Tibial artery (tissue), 4 donors: ENCODE results near the gene FREM1.

ENCODE experiments used
- DNase-seq, 2 donors: peaks; one replicate each; pipeline ENCODE4 v3.0.0-alpha.2; 2019
- H3K27ac ChIP-seq, 2 donors: fragments of 200-600 bp; sonication (generic) in 1 of 2; 1 replicate in 1 of 2; 2 replicates in 1 of 2; pipeline ENCODE4 v1.5.1; 2018 to 2019; ENCODE audit warnings: mild to moderate bottlenecking in 1 of 2
- H3K27me3 ChIP-seq, 2 donors: fragments of 200-600 bp; sonication (generic) in 1 of 2; one replicate each; pipeline versions ENCODE4 v1.5.1 to v1.6.0; 2016 to 2019
- H3K36me3 ChIP-seq, 3 donors: fragments of 200-600 bp; sonication (generic) in 2 of 3; one replicate each; pipeline ENCODE4 v1.5.1; 2016 to 2019; ENCODE audit warnings: mild to moderate bottlenecking in 2 of 3
- H3K4me1 ChIP-seq, 4 donors: fragments of 200-600 bp; sonication (generic) in 2 of 4; 1 replicate in 3 of 4; 2 replicates in 1 of 4; pipeline ENCODE4 v1.5.1; 2016 to 2019
- H3K4me3 ChIP-seq, 2 donors: fragments of 200-600 bp; sonication (generic) in 1 of 2; 1 replicate in 1 of 2; 2 replicates in 1 of 2; pipeline ENCODE4 v1.5.1; 2018 to 2019; ENCODE audit warnings: mild to moderate bottlenecking in 2 of 2
- H3K9me3 ChIP-seq, 3 donors: fragments of 200-600 bp; sonication (generic) in 1 of 3; one replicate each; pipeline ENCODE4 v1.5.1; 2016 to 2019
- CTCF ChIP-seq, 2 experiments: fragments of 200-600 bp in 1 of 2; fragments of 450-650 bp in 1 of 2; IDR thresholded peaks; one replicate each; pipeline ENCODE4 v1.5.1; 2017 to 2019; ENCODE audit warnings: antibody characterized with exemption in 2 of 2, mild to moderate bottlenecking in 1 of 2, moderate library complexity in 1 of 2
- intact Hi-C: fragments of 100-400 bp; cut with DNase I; formaldehyde crosslinking; loops from one replicate; pipeline ENCODE4 v1.15.0; 2023; ENCODE audit warnings: low total_unique reads

The FREM1 gene

GRCh38 chr9:14706530-14707140 lies 203.6 kb downstream of the FREM1 start:
- Histone ChIP-seq H3K36me3 (peaks cover 0 to 7% (median 0%) of the 10 kb centered on the region in 3 donors), H3K9me3 (peaks cover 0 to 37% (median 18%) of the 10 kb centered on the region in 3 donors), H3K4me3 (no peak overlapping the region), H3K4me1 (no peaks in the 10 kb centered on the region), H3K27me3 (no peaks in the 10 kb centered on the region), H3K27ac (no peak overlapping the region)
- TF ChIP-seq CTCF (IDR thresholded peaks at IDR 0.05), result no peak
- no peak for DNase-seq
- intact Hi-C loops, result no loop called here

DNA sequence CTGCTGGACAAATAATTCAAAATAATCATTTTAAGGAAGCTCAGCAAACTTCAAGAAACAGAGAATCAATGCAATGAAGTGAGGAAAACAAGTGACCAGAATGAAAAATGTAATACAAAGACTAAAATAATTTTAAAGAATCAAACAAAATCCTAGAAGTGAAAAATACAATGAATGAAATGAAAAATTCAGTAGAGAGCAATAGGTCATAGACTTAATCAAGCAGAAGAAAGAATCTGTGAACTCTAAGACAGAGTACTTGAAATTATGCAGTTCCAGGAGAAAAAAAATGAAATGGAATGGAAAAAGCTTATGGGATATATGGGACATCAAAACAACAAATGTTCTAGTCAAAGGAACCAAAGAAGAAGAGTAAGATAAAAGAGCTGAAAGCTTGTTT lies 205.1 kb downstream of the FREM1 start:
- intact Hi-C loops, result no loop called here
- Histone ChIP-seq H3K9me3 (peaks cover 0 to 32% (median 18%) of the 10 kb centered on the region in 3 donors), H3K36me3 (peaks cover 0 to 7% (median 0%) of the 10 kb centered on the region in 3 donors), H3K4me1 (no peaks in the 10 kb centered on the region), H3K27ac (no peak overlapping the region), H3K27me3 (no peaks in the 10 kb centered on the region), H3K4me3 (no peak overlapping the region)
- DNase-seq, result no peak
- TF ChIP-seq CTCF (IDR thresholded peaks at IDR 0.05), result no peak

DNA sequence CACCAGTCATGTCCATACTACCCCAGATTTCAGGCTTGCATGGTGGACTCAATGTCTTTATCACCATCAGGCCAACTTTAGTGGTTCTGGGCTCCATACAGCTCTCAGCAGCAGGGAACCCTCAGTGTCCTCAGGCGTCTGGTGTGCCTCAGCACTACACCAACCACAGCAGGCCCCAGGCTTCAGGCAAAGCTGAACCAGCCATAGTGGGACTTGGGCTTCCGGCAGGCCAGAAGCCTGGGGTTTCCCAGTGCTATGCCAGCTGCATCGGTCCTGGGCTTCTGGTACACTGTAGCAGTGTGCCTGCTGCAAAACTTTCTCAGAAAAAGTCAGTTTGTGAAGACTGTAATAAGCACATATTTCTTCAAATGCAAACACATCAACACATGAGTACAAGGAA lies 205.9 kb downstream of the FREM1 start:
- H3K27me3 ChIP-seq, result no peaks in the 10 kb centered on the region
- H3K9me3 ChIP-seq, result peaks cover 0 to 30% (median 18%) of the 10 kb centered on the region in 3 donors
- no peak for DNase-seq
- H3K4me3 ChIP-seq, result no peak overlapping the region
- H3K4me1 ChIP-seq, result no peaks in the 10 kb centered on the region
- intact Hi-C loops, result no loop called here
- H3K27ac ChIP-seq, result no peak overlapping the region
- H3K36me3 ChIP-seq, result peaks cover 0 to 7% (median 0%) of the 10 kb centered on the region in 3 donors
- TF ChIP-seq CTCF (IDR thresholded peaks at IDR 0.05), result no peak

DNA sequence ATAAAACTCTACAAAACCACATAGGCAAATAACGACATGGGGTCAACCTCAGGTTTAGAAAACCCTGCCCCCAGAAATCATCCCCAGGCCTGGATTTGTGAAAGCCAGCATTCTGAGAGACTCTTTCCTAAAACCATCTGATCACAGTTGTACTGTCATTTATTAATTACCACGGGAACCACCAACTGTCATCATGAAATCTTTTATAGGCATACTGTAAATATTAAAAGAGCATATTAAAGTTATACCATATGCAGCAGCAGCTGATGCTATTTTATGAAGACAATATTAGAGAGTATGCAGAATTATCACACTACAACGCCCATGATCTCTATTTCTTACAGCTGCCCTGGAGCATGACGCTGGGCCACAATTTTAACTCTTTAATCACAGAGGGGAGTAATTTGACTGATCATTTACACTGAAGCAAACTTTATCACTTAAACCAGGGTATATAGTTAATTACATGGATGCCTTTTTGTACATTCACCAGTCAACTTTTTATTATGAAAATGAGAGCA lies 208.0 kb downstream of the FREM1 start:
- H3K36me3 ChIP-seq, result peaks cover 0 to 7% (median 0%) of the 10 kb centered on the region in 3 donors
- no peak for TF ChIP-seq CTCF (IDR thresholded peaks at IDR 0.05)
- no peaks in the 10 kb centered on the region for H3K4me1 ChIP-seq
- H3K9me3 ChIP-seq, result peaks cover 0 to 20% (median 17%) of the 10 kb centered on the region in 3 donors
- DNase-seq, result no peak
- H3K4me3 ChIP-seq, result no peak overlapping the region
- no peak overlapping the region for H3K27ac ChIP-seq
- no peaks in the 10 kb centered on the region for H3K27me3 ChIP-seq
- intact Hi-C loops, result no loop called here

DNA sequence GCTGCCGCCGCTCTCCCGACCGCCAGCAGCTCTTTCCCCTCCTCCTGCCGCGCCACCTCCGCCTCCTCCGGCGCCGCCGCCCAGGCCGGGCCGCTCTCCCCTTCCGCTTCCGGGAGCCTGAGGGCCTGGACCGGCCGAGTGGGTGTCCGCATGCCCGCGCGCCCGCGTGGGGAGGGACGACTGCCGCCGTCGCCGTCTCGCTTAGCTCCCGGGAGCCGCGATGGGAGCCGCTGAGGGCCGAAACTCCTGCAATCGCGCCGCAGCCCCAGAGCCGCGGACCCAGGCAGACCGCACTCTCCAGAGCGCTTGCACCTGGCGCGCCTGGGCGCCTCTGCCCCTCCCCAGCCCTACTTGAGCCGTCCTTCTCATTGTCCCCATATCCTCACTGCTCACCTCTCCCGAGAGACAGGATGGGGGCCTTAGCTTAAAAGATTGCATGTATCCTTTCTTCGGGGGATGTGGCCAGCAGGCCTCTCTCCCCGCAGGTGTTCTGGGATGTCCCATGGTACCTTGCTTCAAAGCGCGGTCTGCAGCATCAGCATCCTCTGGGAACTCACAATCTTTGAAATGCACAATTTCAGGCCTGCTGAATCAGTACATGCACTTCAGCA lies 216.9 kb downstream of the FREM1 start, which contains the start of gene ZDHHC21:
Gene ZDHHC21, minus strand, starts transcription at position 182 of the 611 bp plus-strand sequence. CDS start 19,092 bp downstream, outside the sequence.
- peak within 1 kb of the TSS; percentile 71 to 74 for H3K27ac ChIP-seq
- H3K36me3 ChIP-seq, result peaks cover 0 to 16% (median 12%) of the 10 kb centered on the region in 3 donors
- DNase-seq, result peak; percentile 65 to 86
- no peaks in the 10 kb centered on the region for H3K27me3 ChIP-seq
- H3K4me3 ChIP-seq, result peak within 1 kb of the TSS; percentile 72 to 92
- no peaks in the 10 kb centered on the region for H3K9me3 ChIP-seq
- intact Hi-C loops, result no loop called here
- peaks cover 0 to 24% (median 13%) of the 10 kb centered on the region in 4 donors for H3K4me1 ChIP-seq
- no peak for TF ChIP-seq CTCF (IDR thresholded peaks at IDR 0.05)
